Suprapubic skin (tissue), 4 donors: ENCODE measurements around the gene MCF2L. TPM values are rescaled to one million over a fixed set of nuclear protein-coding genes. Genes with fewer than 3 reads are reported as not detected.
A peak's percentile ranks its signal among the peaks of the same experiment; 100 is the strongest.

Experiments used
- DNase-seq, 2 donors: peaks; one replicate each; pipeline ENCODE4 v3.0.0-alpha.2; 2019; ENCODE audit warnings: low spot score in 2 of 2
- H3K27ac ChIP-seq: fragments of 200-600 bp; sonication (generic); one replicate; pipeline ENCODE4 v1.5.1; 2019
- H3K27me3 ChIP-seq: fragments of 200-600 bp; sonication (generic); one replicate; pipeline ENCODE4 v1.5.1; 2019
- H3K36me3 ChIP-seq: fragments of 200-600 bp; sonication (generic); one replicate; pipeline ENCODE4 v1.5.1; 2019
- H3K4me1 ChIP-seq: fragments of 200-600 bp; sonication (generic); one replicate; pipeline ENCODE4 v1.5.1; 2019
- H3K4me3 ChIP-seq: fragments of 200-600 bp; sonication (generic); one replicate; pipeline ENCODE4 v1.5.1; 2019; ENCODE audit warnings: mild to moderate bottlenecking
- H3K9me3 ChIP-seq: fragments of 200-600 bp; sonication (generic); one replicate; pipeline ENCODE4 v1.5.1; 2019
- CTCF ChIP-seq, 2 donors: fragments of 200-600 bp in 1 of 2; fragments of 450-650 bp in 1 of 2; sonication (generic) in 1 of 2; IDR thresholded peaks; one replicate each; pipeline ENCODE4 v1.5.1; 2016 to 2019; ENCODE audit warnings: antibody characterized with exemption in 2 of 2, mild to moderate bottlenecking in 1 of 2, moderate library complexity in 1 of 2
- EP300 ChIP-seq: sonication (generic); formaldehyde crosslinking; IDR thresholded peaks from one replicate; pipeline ENCODE4 v1.6.1; 2017; ENCODE audit warnings: antibody characterized with exemption
- POLR2A ChIP-seq, 2 donors: fragments of 450-650 bp; IDR thresholded peaks; one replicate each; pipeline ENCODE4 v1.6.1; 2017; ENCODE audit warnings: antibody characterized with exemption in 2 of 2, mild to moderate bottlenecking in 2 of 2, moderate library complexity in 2 of 2
- POLR2AphosphoS5 ChIP-seq, 3 donors: sonication (generic); formaldehyde crosslinking; IDR thresholded peaks; one replicate each; pipeline ENCODE4 v1.6.1; 2017; ENCODE audit warnings: antibody characterized with exemption in 3 of 3
- WGBS: methylation state at CpG from one replicate; pipeline ENCODE4 v1.1.5; 2018; 5-methylcytosine and 5-hydroxymethylcytosine counted together
- total RNA-seq, 4 donors: library from RNA; depleted of rRNA; stranded (reverse); fragments of >200 nt; gene quantifications; one replicate each; pipeline ENCODE4 v1.1.0, GENCODE V29; 2016

The MCF2L gene
- total RNA-seq, 4 donors from 2014 or later = 25.4 to 144 (median 50.0) TPM

GRCh38 chr13:113031465-113031864 is 62.5 kb downstream of the MCF2L start:
- no peak for DNase-seq
- no peak overlapping the region for H3K27ac ChIP-seq
- no peak overlapping the region for H3K4me3 ChIP-seq
- no peaks in the 10 kb centered on the region for H3K27me3 ChIP-seq
- TF ChIP-seq POLR2AphosphoS5 (IDR thresholded peaks at IDR 0.05) = no peak
- TF ChIP-seq CTCF (IDR thresholded peaks at IDR 0.05) = no peak
- TF ChIP-seq EP300 = no peak
- no peak for TF ChIP-seq POLR2A (IDR thresholded peaks at IDR 0.05)
- H3K4me1 ChIP-seq = peaks cover 7% of the 10 kb centered on the region
- WGBS = 49% methylated on average over 7 of the region's 7 CpGs
- H3K9me3 ChIP-seq = no peaks in the 10 kb centered on the region
- H3K36me3 ChIP-seq = no peaks in the 10 kb centered on the region

- H3K9me3 ChIP-seq = no peaks in the 10 kb centered on the region
- H3K36me3 ChIP-seq = no peaks in the 10 kb centered on the region
- TF ChIP-seq CTCF (IDR thresholded peaks at IDR 0.05) = no peak
- no peak for TF ChIP-seq EP300
- TF ChIP-seq POLR2AphosphoS5 (IDR thresholded peaks at IDR 0.05) = no peak
- TF ChIP-seq POLR2A (IDR thresholded peaks at IDR 0.05) = no peak
- DNase-seq = no peak
- H3K27ac ChIP-seq = no peak overlapping the region
- no peaks in the 10 kb centered on the region for H3K27me3 ChIP-seq
- 77% methylated on average over 10 of the region's 10 CpGs for WGBS
- peaks cover 7% of the 10 kb centered on the region for H3K4me1 ChIP-seq
- H3K4me3 ChIP-seq = no peak overlapping the region
Observed at GRCh38 chr13:113032291-113032690, 63.3 kb downstream of the MCF2L start.

- TF ChIP-seq POLR2AphosphoS5 (IDR thresholded peaks at IDR 0.05) = no peak
- Histone ChIP-seq H3K4me3 (no peak overlapping the region), H3K9me3 (no peaks in the 10 kb centered on the region), H3K27ac (no peak overlapping the region), H3K36me3 (no peaks in the 10 kb centered on the region), H3K27me3 (no peaks in the 10 kb centered on the region), H3K4me1 (peaks cover 7% of the 10 kb centered on the region)
- 97% methylated on average over 6 of the region's 43 CpGs for WGBS
- no peak for DNase-seq
Observed at GRCh38 chr13:113033054-113033850, 64.2 kb downstream of the MCF2L start.

- DNase-seq = no peak
- H3K9me3 ChIP-seq = no peaks in the 10 kb centered on the region
- TF ChIP-seq POLR2AphosphoS5 (IDR thresholded peaks at IDR 0.05) = no peak
- no peak for TF ChIP-seq EP300
- TF ChIP-seq CTCF (IDR thresholded peaks at IDR 0.05) = peak; percentile 60 to 71
- no peak for TF ChIP-seq POLR2A (IDR thresholded peaks at IDR 0.05)
- peaks cover 7% of the 10 kb centered on the region for H3K4me1 ChIP-seq
- no peak overlapping the region for H3K4me3 ChIP-seq
- no peaks in the 10 kb centered on the region for H3K27me3 ChIP-seq
- H3K36me3 ChIP-seq = no peaks in the 10 kb centered on the region
- no peak overlapping the region for H3K27ac ChIP-seq
- WGBS = 68% methylated on average over 32 of the region's 35 CpGs
Observed at GRCh38 chr13:113034451-113035212, 65.6 kb downstream of the MCF2L start.

GRCh38 chr13:113035213-113035800 is 66.3 kb downstream of the MCF2L start:
- WGBS = 54% methylated on average over 20 of the region's 20 CpGs
- no peaks in the 10 kb centered on the region for H3K27me3 ChIP-seq
- no peak overlapping the region for H3K27ac ChIP-seq
- no peaks in the 10 kb centered on the region for H3K9me3 ChIP-seq
- H3K4me3 ChIP-seq = no peak overlapping the region
- H3K36me3 ChIP-seq = no peaks in the 10 kb centered on the region
- TF ChIP-seq CTCF (IDR thresholded peaks at IDR 0.05) = no peak
- TF ChIP-seq EP300 = no peak
- TF ChIP-seq POLR2A (IDR thresholded peaks at IDR 0.05) = no peak
- TF ChIP-seq POLR2AphosphoS5 (IDR thresholded peaks at IDR 0.05) = no peak
- no peak for DNase-seq
- peaks cover 7% of the 10 kb centered on the region for H3K4me1 ChIP-seq
